ENCODE data around the gene ALLC.

DNA sequence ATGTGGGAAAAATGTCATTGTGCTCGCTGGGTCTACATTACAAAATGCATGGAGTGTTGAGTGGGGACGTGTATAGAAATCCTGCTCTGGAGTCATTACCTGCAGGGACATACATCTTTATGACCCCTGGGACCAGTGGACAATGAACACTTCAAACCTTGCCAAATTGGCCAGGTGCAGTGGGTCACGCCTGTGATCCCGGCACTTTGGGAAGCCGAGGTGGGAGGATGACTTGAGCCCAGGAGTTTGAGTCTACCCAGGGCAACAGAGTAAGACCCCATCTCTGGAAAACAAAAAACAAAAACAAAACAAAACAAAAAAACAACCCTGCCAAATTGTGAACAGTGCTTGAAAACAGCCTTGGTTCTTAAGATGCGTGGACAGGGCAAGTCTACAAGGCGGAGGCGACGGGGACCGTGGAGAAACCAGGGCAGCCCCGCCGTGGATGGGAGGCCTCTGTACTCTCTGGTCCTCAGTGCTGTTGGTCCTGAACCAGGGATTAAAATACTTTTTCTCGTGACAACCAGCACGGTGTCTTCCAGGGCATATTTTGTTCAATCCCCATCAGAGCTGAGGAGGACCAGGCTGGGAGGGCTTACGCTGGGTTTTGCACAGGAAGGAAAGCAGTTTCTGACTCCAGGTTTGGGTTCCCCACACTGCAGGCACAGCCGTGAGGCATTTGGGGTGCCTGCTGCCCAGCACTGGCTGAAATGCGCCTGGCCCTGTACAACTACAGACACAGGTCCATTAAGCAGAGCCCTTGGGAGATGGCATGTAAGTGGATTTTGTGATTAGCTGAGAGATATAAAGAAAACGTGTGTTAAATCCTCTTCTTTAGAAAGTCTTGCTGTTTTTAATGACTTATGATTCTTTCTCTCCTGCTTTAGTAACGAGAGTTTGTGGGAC is 49.4 kb upstream of the ALLC start:
- TF ChIP-seq, protein P1, sequence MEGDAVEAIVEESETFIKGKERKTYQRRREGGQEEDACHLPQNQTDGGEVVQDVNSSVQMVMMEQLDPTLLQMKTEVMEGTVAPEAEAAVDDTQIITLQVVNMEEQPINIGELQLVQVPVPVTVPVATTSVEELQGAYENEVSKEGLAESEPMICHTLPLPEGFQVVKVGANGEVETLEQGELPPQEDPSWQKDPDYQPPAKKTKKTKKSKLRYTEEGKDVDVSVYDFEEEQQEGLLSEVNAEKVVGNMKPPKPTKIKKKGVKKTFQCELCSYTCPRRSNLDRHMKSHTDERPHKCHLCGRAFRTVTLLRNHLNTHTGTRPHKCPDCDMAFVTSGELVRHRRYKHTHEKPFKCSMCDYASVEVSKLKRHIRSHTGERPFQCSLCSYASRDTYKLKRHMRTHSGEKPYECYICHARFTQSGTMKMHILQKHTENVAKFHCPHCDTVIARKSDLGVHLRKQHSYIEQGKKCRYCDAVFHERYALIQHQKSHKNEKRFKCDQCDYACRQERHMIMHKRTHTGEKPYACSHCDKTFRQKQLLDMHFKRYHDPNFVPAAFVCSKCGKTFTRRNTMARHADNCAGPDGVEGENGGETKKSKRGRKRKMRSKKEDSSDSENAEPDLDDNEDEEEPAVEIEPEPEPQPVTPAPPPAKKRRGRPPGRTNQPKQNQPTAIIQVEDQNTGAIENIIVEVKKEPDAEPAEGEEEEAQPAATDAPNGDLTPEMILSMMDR (conservative IDR thresholded peaks at IDR 0.05 in 1 of 2, IDR thresholded peaks at IDR 0.05 in 1 of 2; ENCODE audit: extremely low read depth in 1 of 2, insufficient read depth in 1 of 2, low read depth in 1 of 2, low read length in 2 of 2), result no peak
- TF ChIP-seq EZH2 (IDR thresholded peaks at IDR 0.05; ENCODE audit: borderline replicate concordance, low read length), result no peak
